IMR-90 (cell line): ENCODE data around the gene ACYP2. TPM values are rescaled to one million over a fixed set of nuclear protein-coding genes. Genes with fewer than 3 reads are reported as not detected.

Experiments
- ATAC-seq: fragments of 200-7000 bp; cut with Tn5 transposase; 2 replicates; pipeline ENCODE4 v1.9.1; 2020; ENCODE audit warnings: low read depth, mild to moderate bottlenecking, moderate library complexity
- BruUV-seq: library from RNA; stranded (reverse); fragments of 400-500 nt; replicated peaks from 2 replicates; lab custom pipeline; 2021; lab: Mats Ljungman, UMichigan
- CTCF ChIA-PET: fragments of 300-600 bp; formaldehyde crosslinking; extraction: SDS; loops from one replicate; lab custom pipeline; 2021; ENCODE audit warnings: antibody characterized with exemption; lab: Yijun Ruan, JAX
- POLR2A ChIA-PET: fragments of 300-600 bp; sonication (Branson Sonifier 250); formaldehyde crosslinking; loops from one replicate; lab custom pipeline; 2022; ENCODE audit warnings: antibody characterized with exemption; ENCODE audit not compliant: unreplicated experiment; lab: Charles Lee
- DNase-seq: peaks from one replicate; pipeline ENCODE4 v3.0.0; 2013
- H2AFZ ChIP-seq: replicated peaks from 2 replicates; pipeline ENCODE3; 2013; ENCODE audit warnings: low read length, mild to moderate bottlenecking; ENCODE audit not compliant: poor library complexity
- H2AK5ac ChIP-seq: 2 replicates; pipeline ENCODE4 v1.6.1; 2013; ENCODE audit warnings: low read depth, low read length, inconsistent platforms
- H2AK9ac ChIP-seq: replicated peaks from 2 replicates; pipeline ENCODE3; 2013; ENCODE audit warnings: mild to moderate bottlenecking, low read depth, low read length, moderate library complexity; ENCODE audit not compliant: poor library complexity
- H2BK120ac ChIP-seq: 2 replicates; pipeline ENCODE4 v1.6.1; 2013; ENCODE audit warnings: low read depth, low read length, inconsistent platforms
- H2BK15ac ChIP-seq: 3 replicates; pipeline ENCODE4 v1.6.1; 2013; ENCODE audit warnings: low read depth, low read length, inconsistent platforms
- H2BK20ac ChIP-seq: 2 replicates; pipeline ENCODE4 v1.6.1; 2013; ENCODE audit warnings: low read depth, mild to moderate bottlenecking, inconsistent platforms, low read length, moderate library complexity
- H2BK5ac ChIP-seq: 2 replicates; pipeline ENCODE4 v1.6.1; 2013; ENCODE audit warnings: mild to moderate bottlenecking, low read depth, low read length, inconsistent platforms; ENCODE audit not compliant: poor library complexity, severe bottlenecking
- H3K14ac ChIP-seq: replicated peaks from 2 replicates; pipeline ENCODE4 v1.6.1; 2013; ENCODE audit warnings: low read depth, low read length, inconsistent platforms
- H3K18ac ChIP-seq: 2 replicates; pipeline ENCODE4 v1.6.1; 2013; ENCODE audit warnings: low read depth, low read length, control low read depth
- H3K23ac ChIP-seq: 2 replicates; pipeline ENCODE4 v1.6.1; 2013; ENCODE audit warnings: low read depth, low read length, inconsistent platforms
- H3K27ac ChIP-seq: 2 replicates; pipeline ENCODE4 v1.5.1; 2013; ENCODE audit warnings: mild to moderate bottlenecking, control low read depth, low read length; ENCODE audit not compliant: insufficient read depth
- H3K27me3 ChIP-seq: 2 replicates; pipeline ENCODE4 v1.6.1; 2013; ENCODE audit warnings: low read length; ENCODE audit not compliant: control insufficient read depth, insufficient read depth
- H3K36me3 ChIP-seq: 2 replicates; pipeline ENCODE4 v1.6.1; 2013; ENCODE audit warnings: low read length, mixed read lengths; ENCODE audit not compliant: control insufficient read depth, insufficient read depth
- H3K4ac ChIP-seq: 2 replicates; pipeline ENCODE4 v1.6.1; 2013; ENCODE audit warnings: low read depth, low read length, inconsistent platforms
- H3K4me1 ChIP-seq: 2 replicates; pipeline ENCODE4 v1.6.1; 2013; ENCODE audit warnings: low read length, mixed read lengths; ENCODE audit not compliant: control insufficient read depth, insufficient read depth
- H3K4me2 ChIP-seq: 2 replicates; pipeline ENCODE4 v1.6.1; 2013; ENCODE audit warnings: low read depth, mild to moderate bottlenecking, control low read depth, low read length, moderate library complexity
- H3K4me3 ChIP-seq: 2 replicates; pipeline ENCODE4 v1.5.1; 2013; ENCODE audit warnings: low read depth, mild to moderate bottlenecking, control low read depth, low read length, moderate library complexity; ENCODE audit not compliant: insufficient read depth
- H3K56ac ChIP-seq: 2 replicates; pipeline ENCODE4 v1.6.1; 2013; ENCODE audit warnings: low read length, inconsistent platforms; ENCODE audit not compliant: insufficient read depth; ENCODE audit errors: extremely low read depth
- H3K79me1 ChIP-seq, 2 experiments: 2 replicates each; pipeline ENCODE4 v1.6.1; 2013; ENCODE audit warnings: low read length in 2 of 2, inconsistent platforms in 1 of 2, low read depth in 1 of 2
- H3K9ac ChIP-seq: 2 replicates; pipeline ENCODE4 v1.6.1; 2013; ENCODE audit warnings: low read depth, low read length, control low read depth
- H3K9me1 ChIP-seq: 2 replicates; pipeline ENCODE4 v1.6.1; 2013; ENCODE audit warnings: low read length, inconsistent platforms; ENCODE audit not compliant: insufficient read depth
- H3K9me3 ChIP-seq: 2 replicates; pipeline ENCODE4 v1.6.1; 2013; ENCODE audit warnings: low read length; ENCODE audit not compliant: control insufficient read depth, insufficient read depth
- H4K20me1 ChIP-seq: 2 replicates; pipeline ENCODE4 v1.6.1; 2013; ENCODE audit warnings: low read length, inconsistent platforms; ENCODE audit not compliant: insufficient read depth
- H4K5ac ChIP-seq: 2 replicates; pipeline ENCODE4 v1.6.1; 2013; ENCODE audit warnings: mild to moderate bottlenecking, low read depth, low read length, control low read depth
- H4K8ac ChIP-seq, 2 experiments: 2 replicates each; pipeline ENCODE4 v1.6.1; 2013; ENCODE audit warnings: low read depth in 2 of 2, low read length in 2 of 2, control low read depth in 1 of 2, inconsistent platforms in 1 of 2
- H4K91ac ChIP-seq: 2 replicates; pipeline ENCODE4 v1.6.1; 2013; ENCODE audit warnings: low read depth, low read length, inconsistent platforms; ENCODE audit not compliant: insufficient read depth
- CEBPB ChIP-seq: IDR thresholded peaks from 2 replicates; pipeline ENCODE4 v1.6.1; 2012; ENCODE audit warnings: low read depth, low read length, improper control_type of control experiment
- CTCF ChIP-seq: conservative IDR thresholded peaks from 2 replicates; pipeline ENCODE4 v1.5.1; 2012; ENCODE audit warnings: mild to moderate bottlenecking, low read depth, low read length, improper control_type of control experiment
- MAFK ChIP-seq: IDR thresholded peaks from 2 replicates; pipeline ENCODE4 v1.6.1; 2012; ENCODE audit warnings: low read depth, low read length, improper control_type of control experiment
- MAZ ChIP-seq: IDR thresholded peaks from 2 replicates; pipeline ENCODE4 v1.6.1; 2012; ENCODE audit warnings: low read depth, mild to moderate bottlenecking, low read length, improper control_type of control experiment, moderate library complexity, borderline replicate concordance
- RCOR1 ChIP-seq: IDR thresholded peaks from 2 replicates; pipeline ENCODE4 v1.6.1; 2012; ENCODE audit warnings: mild to moderate bottlenecking, low read length, improper control_type of control experiment; ENCODE audit not compliant: insufficient replicate concordance
- RFX5 ChIP-seq: IDR thresholded peaks from 2 replicates; pipeline ENCODE4 v1.8.0; 2012; ENCODE audit warnings: low read depth, mild to moderate bottlenecking, low read length, moderate library complexity
- SMC3 ChIP-seq: fragments of 150-350 bp; IDR thresholded peaks from 2 replicates; pipeline ENCODE4 v1.6.1; 2016; ENCODE audit warnings: low read depth, mild to moderate bottlenecking, antibody characterized with exemption, low read length, moderate library complexity
- WGBS, 2 experiments: methylation state at CpG; one replicate each; pipeline versions ENCODE4 v1.1.5 to v1.1.7; 2013; ENCODE audit warnings: missing lambda C conversion rate in 2 of 2; ENCODE audit not compliant: insufficient read length in 1 of 2; ENCODE audit errors: extremely low coverage in 2 of 2; 5-methylcytosine and 5-hydroxymethylcytosine counted together
- dilution Hi-C: fragments of 300-500 bp; cut with HindIII; formaldehyde crosslinking; loops from one replicate; pipeline ENCODE4 v1.14.3; 2018; ENCODE audit warnings: low sequenced_read_pairs; ENCODE audit not compliant: unreplicated experiment
- in situ Hi-C: fragments of 300-500 bp; cut with MboI; formaldehyde crosslinking; loops from 3 replicates; pipeline ENCODE4 v1.14.3; 2019; ENCODE audit warnings: low sequenced_read_pairs, inconsistent platforms, mixed read lengths
- intact Hi-C: fragments of 100-400 bp; cut with micrococcal nuclease; formaldehyde crosslinking; loops from 2 replicates; pipeline ENCODE4 v1.10.0; 2022
- polyA plus RNA-seq, 3 experiments: library from polyadenylated mRNA; depleted of rRNA; stranded (reverse); fragments of >200 nt; gene quantifications; 2 replicates each; pipeline ENCODE4 v1.2.3, GENCODE V29; 2012; ENCODE audit warnings: low replicate concordance in 1 of 3
- total RNA-seq: library from RNA; depleted of rRNA; stranded (reverse); fragments of >200 nt; gene quantifications from 2 replicates; pipeline ENCODE4 v1.2.3, GENCODE V29; 2012
- TF ChIP-seq, protein P1 (sequence below): fragments of 150-350 bp; IDR thresholded peaks from 2 replicates; pipeline ENCODE4 v1.6.1; 2016; ENCODE audit warnings: low read depth, mild to moderate bottlenecking, low read length, moderate library complexity, borderline replicate concordance

ACYP2 gene
- total and polyA plus RNA-seq, 2 of the 4 experiments (the other 2 are of a cell fraction): 3.9 to 7.4 TPM

- POLR2A ChIA-PET: no interaction called here
Observed at GRCh38 chr2:54100772-54101171, 14.6 kb upstream of the ACYP2 start.

More at GRCh38 chr2:54100772-54101171, 14.6 kb upstream of the ACYP2 start:
- Histone ChIP-seq H3K27me3 (no peaks in the 10 kb centered on the region), H3K79me1 (no peaks in the 10 kb centered on the region), H3K4me1 (peaks cover 3% of the 10 kb centered on the region), H4K91ac (no peak overlapping the region), H3K23ac (no peak overlapping the region), H3K27ac (no peak overlapping the region), H3K9me1 (no peaks in the 10 kb centered on the region), H3K4me2 (no peak overlapping the region), H2BK15ac (no peak overlapping the region), H3K36me3 (no peaks in the 10 kb centered on the region), H2BK5ac (no peak overlapping the region), H3K56ac (no peak overlapping the region), H3K18ac (no peak overlapping the region), H3K9me3 (no peaks in the 10 kb centered on the region), H3K9ac (no peak overlapping the region), H2AFZ (no peak overlapping the region), H3K4ac (no peak overlapping the region), H2AK9ac (no peak overlapping the region), H3K14ac (no peak overlapping the region), H3K4me3 (no peak overlapping the region), H2BK120ac (no peak overlapping the region), H2AK5ac (no peak overlapping the region), H4K8ac (no peak overlapping the region), H4K5ac (no peak overlapping the region), H4K20me1 (no peaks in the 10 kb centered on the region), H2BK20ac (no peak overlapping the region)
- DNase-seq (no peak), ATAC-seq (no peak)
- dilution Hi-C loops (no loop called here), in situ Hi-C loops (loop anchor here (5.0 kb wide), 1 partner anchor 737 kb away; no protein-coding TSS in a partner anchor), intact Hi-C loops (loop anchor here (10.0 kb wide), 1 partner anchor 234 kb away; a partner anchor contains a TSS)
- CTCF ChIA-PET: no interaction called here
- TF ChIP-seq RCOR1 (no peak), CTCF (no peak), RFX5 (no peak), CEBPB (no peak), SMC3 (no peak), MAZ (no peak), MAFK (no peak)
- TF ChIP-seq, protein P1, sequence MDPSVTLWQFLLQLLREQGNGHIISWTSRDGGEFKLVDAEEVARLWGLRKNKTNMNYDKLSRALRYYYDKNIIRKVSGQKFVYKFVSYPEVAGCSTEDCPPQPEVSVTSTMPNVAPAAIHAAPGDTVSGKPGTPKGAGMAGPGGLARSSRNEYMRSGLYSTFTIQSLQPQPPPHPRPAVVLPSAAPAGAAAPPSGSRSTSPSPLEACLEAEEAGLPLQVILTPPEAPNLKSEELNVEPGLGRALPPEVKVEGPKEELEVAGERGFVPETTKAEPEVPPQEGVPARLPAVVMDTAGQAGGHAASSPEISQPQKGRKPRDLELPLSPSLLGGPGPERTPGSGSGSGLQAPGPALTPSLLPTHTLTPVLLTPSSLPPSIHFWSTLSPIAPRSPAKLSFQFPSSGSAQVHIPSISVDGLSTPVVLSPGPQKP: no peak
- BruUV-seq: no TSS peak
- no CpG with 5 or more reads among the region's 2 CpGs for WGBS, 2 experiments
